CD4-positive, alpha-beta T cell treated with Interleukin-17A for 1 hour (primary cell): ENCODE results near the gene MYCBP.

Experiments
- DNase-seq: peaks from one replicate; pipeline ENCODE4 v3.0.0-alpha.2; 2020

The MYCBP gene

GRCh38 chr1:38819040-38819439, 54.1 kb downstream of the MYCBP start:
- DNase-seq = no peak

GRCh38 chr1:38818175-38818976, 54.8 kb downstream of the MYCBP start:
- peak; percentile 19 for DNase-seq

- DNase-seq = no peak
Measured at GRCh38 chr1:38817267-38818174, 55.6 kb downstream of the MYCBP start.

GRCh38 chr1:38815903-38816627, 57.1 kb downstream of the MYCBP start:
- DNase-seq = no peak

GRCh38 chr1:38814984-38815464, 58.1 kb downstream of the MYCBP start:
- DNase-seq = no peak

- DNase-seq = no peak
Measured at GRCh38 chr1:38814444-38814983, 58.6 kb downstream of the MYCBP start.

- DNase-seq = no peak
Measured at GRCh38 chr1:38812981-38813380, 60.2 kb downstream of the MYCBP start.
